Aorta (tissue), 4 donors: ENCODE results near the gene ZNF665. TPM values are rescaled to one million over a fixed set of nuclear protein-coding genes. Genes with fewer than 3 reads are reported as not detected.

ENCODE experiments used
- polyA plus RNA-seq, 2 donors: library from polyadenylated mRNA; stranded (reverse); fragments of 200-250 nt; gene quantifications; one replicate each; pipeline ENCODE4 v1.2.3, GENCODE V29; 2013
- total RNA-seq, 2 donors: library from RNA; stranded (reverse); fragmentation: NEBNext Ultra II Directional; extraction: Animal tissue kit (Norgen Biotek cat#: 25700); gene quantifications; one replicate each; pipeline ENCODE4 v1.2.1, GENCODE V29; 2021
- donor health status: healthy with polysubstance abuse.
- donor health status: Bipolar disorder and iron deficiency.
- donor health status: DM: no; HTN: no; CAD: no.
- donor health status: DM: yes; HTN: yes; CAD: no.

Gene ZNF665
- total and polyA plus RNA-seq, 4 donors = 0.38 to 9.2 (median 4.9) TPM

Other genes starting within 250 kb of the ZNF665 start
- 10 to 100 TPM in 1 of 2 donors, 1 to 10 TPM in 1; 5.4 to 11.4 TPM for gene ZNF816, start 230.5 kb downstream of the ZNF665 start, total RNA-seq
- gene ZNF816, start 230.5 kb downstream of the ZNF665 start, polyA plus RNA-seq = 1 to 10 TPM; 4.5 to 4.9 TPM
- not detected for gene ERVV-1, start 179.4 kb downstream of the ZNF665 start, total RNA-seq
- gene ERVV-1, start 179.4 kb downstream of the ZNF665 start, polyA plus RNA-seq = not detected
- gene ERVV-2, start 148.6 kb downstream of the ZNF665 start, total RNA-seq = not detected
- gene ERVV-2, start 148.6 kb downstream of the ZNF665 start, polyA plus RNA-seq = not detected
- gene ZNF160, start 89.9 kb downstream of the ZNF665 start, total RNA-seq = 10 to 100 TPM; 32.5 to 61.0 TPM
- 10 to 100 TPM in 1 of 2 donors, 1 to 10 TPM in 1; 4.6 to 19.5 TPM for gene ZNF160, start 89.9 kb downstream of the ZNF665 start, polyA plus RNA-seq
- 10 to 100 TPM in 1 of 2 donors, 1 to 10 TPM in 1; 8.8 to 10.3 TPM for gene ZNF415, start 60.4 kb downstream of the ZNF665 start, total RNA-seq
- 1 to 10 TPM; 5.0 to 9.0 TPM for gene ZNF415, start 60.4 kb downstream of the ZNF665 start, polyA plus RNA-seq
- 10 to 100 TPM; 14.2 to 19.8 TPM for gene ZNF347, start 34.3 kb downstream of the ZNF665 start, total RNA-seq
- gene ZNF347, start 34.3 kb downstream of the ZNF665 start, polyA plus RNA-seq = 1 to 10 TPM; 2.0 to 3.6 TPM
- gene ZNF677, start 61.5 kb upstream of the ZNF665 start, total RNA-seq = 10 to 100 TPM; 18.5 to 23.5 TPM
- 1 to 10 TPM; 3.6 to 9.5 TPM for gene ZNF677, start 61.5 kb upstream of the ZNF665 start, polyA plus RNA-seq
- gene VN1R2, start 64.9 kb upstream of the ZNF665 start, total RNA-seq = not detected
- gene VN1R2, start 64.9 kb upstream of the ZNF665 start, polyA plus RNA-seq = not detected
- not detected for gene VN1R4, start 74.4 kb upstream of the ZNF665 start, total RNA-seq
- not detected for gene VN1R4, start 74.4 kb upstream of the ZNF665 start, polyA plus RNA-seq
- gene ZNF845, start 140.4 kb upstream of the ZNF665 start, total RNA-seq = 1 to 10 TPM; 7.3 to 7.5 TPM
- gene ZNF845, start 140.4 kb upstream of the ZNF665 start, polyA plus RNA-seq = 1 to 10 TPM; 1.7 to 2.6 TPM
- 10 to 100 TPM; 12.0 to 14.8 TPM for gene ZNF525, start 172.3 kb upstream of the ZNF665 start, total RNA-seq
- gene ZNF525, start 172.3 kb upstream of the ZNF665 start, polyA plus RNA-seq = 10 to 100 TPM in 1 of 2 donors, 1 to 10 TPM in 1; 8.4 to 16.3 TPM
- gene ZNF765, start 201.8 kb upstream of the ZNF665 start, total RNA-seq = 10 to 100 TPM in 1 of 2 donors, 1 to 10 TPM in 1; 9.4 to 13.5 TPM
- gene ZNF765, start 201.8 kb upstream of the ZNF665 start, polyA plus RNA-seq = 1 to 10 TPM; 2.8 to 3.5 TPM
- 10 to 100 TPM in 1 of 2 donors, 1 to 10 TPM in 1; 9.5 to 10.2 TPM for gene ZNF761, start 238.6 kb upstream of the ZNF665 start, total RNA-seq
- gene ZNF761, start 238.6 kb upstream of the ZNF665 start, polyA plus RNA-seq = 1 to 10 TPM; 4.5 to 8.0 TPM